Measurements from ENCODE around the gene CFL2. TPM values are rescaled to one million over a fixed set of nuclear protein-coding genes. Genes with fewer than 3 reads are reported as not detected.
A peak's percentile ranks its signal among the peaks of the same experiment; 100 is the strongest.

The CFL2 gene
- total and polyA plus RNA-seq, 2 of the 13 experiments (the other 11 are each of a cell fraction or from before 2014, with no cell fraction given), result 114 to 158 TPM

DNA sequence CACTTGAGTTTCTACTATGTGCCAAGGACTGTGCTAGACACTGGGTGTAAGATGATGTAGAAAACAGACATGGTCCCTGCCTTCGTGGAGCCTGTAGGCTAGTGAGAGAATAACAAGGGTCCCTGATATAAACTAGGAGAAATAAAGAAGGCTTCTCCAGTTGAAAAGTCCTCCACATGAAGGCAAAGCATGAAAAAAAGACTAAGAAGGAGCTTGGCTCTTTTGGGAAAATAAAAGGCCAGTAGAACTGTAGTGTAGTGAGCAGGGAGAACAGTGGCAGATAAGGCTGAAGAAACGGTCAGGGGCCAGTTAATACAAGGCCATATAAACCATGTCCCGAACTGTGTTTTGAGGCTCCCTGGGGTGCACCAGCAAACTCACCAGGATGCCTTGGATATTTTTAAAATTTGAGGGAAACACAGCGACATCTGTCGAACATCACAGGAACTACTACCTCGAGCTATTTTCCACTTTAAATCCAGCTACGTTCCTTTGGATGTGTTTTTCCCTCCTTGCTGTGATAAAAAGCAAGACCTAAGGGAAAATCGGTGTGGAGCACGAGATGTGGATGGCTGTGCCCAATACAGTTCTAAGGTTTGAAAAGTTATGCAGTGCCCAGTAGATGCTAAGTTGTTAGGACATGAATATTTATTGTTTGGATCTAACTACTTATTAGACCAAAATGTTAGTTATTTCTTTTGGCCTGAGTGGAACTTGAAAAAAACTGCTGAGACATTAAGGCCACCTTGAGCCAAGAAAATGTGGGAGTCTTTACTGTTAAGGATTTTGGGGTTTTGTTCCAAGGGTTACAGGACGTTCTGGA, 8.5 kb upstream of the CFL2 start (continued):
- TF ChIP-seq NFRKB (IDR thresholded peaks at IDR 0.05) (no peak), UBTF (CRISPR knock-in tag; IDR thresholded peaks at IDR 0.05) (no peak), MZF1 (CRISPR knock-in tag; IDR thresholded peaks at IDR 0.05; ENCODE audit: borderline replicate concordance) (no peak), JUND (CRISPR knock-in tag; IDR thresholded peaks at IDR 0.05) (no peak), REPIN1 (CRISPR knock-in tag; IDR thresholded peaks at IDR 0.05; ENCODE audit: borderline replicate concordance, low read depth) (0 out of 2 replicates have a peak, but pooled peaks have one; percentile 23), KLF13 (CRISPR knock-in tag; IDR thresholded peaks at IDR 0.05) (no peak), ZC3H4 (CRISPR knock-in tag; IDR thresholded peaks at IDR 0.05; ENCODE audit: borderline replicate concordance) (no peak), HOXA9 (CRISPR knock-in tag; IDR thresholded peaks at IDR 0.05; ENCODE audit: borderline replicate concordance) (no peak), NCOA5 (CRISPR knock-in tag; IDR thresholded peaks at IDR 0.05) (no peak), ZFP91 (CRISPR knock-in tag; IDR thresholded peaks at IDR 0.05; ENCODE audit: borderline replicate concordance) (no peak), SOX6 (IDR thresholded peaks at IDR 0.05) (no peak), SOX6 (CRISPR knock-in tag; IDR thresholded peaks at IDR 0.05) (no peak), MTF2 (CRISPR knock-in tag; IDR thresholded peaks at IDR 0.05; ENCODE audit: borderline replicate concordance) (0 out of 2 replicates have a peak, but pooled peaks have one; percentile 34), ZNF780A (CRISPR knock-in tag; IDR thresholded peaks at IDR 0.05) (no peak), TOE1 (CRISPR knock-in tag; IDR thresholded peaks at IDR 0.05) (0 out of 2 replicates have a peak, but pooled peaks have one; percentile 53), TBP (CRISPR knock-in tag; IDR thresholded peaks at IDR 0.05) (no peak), POLR2G (IDR thresholded peaks at IDR 0.05; ENCODE audit: low read depth, low read length) (no peak), ZBTB2 (CRISPR knock-in tag; IDR thresholded peaks at IDR 0.05; ENCODE audit: low read depth) (no peak), DNMT1 (CRISPR knock-in tag; IDR thresholded peaks at IDR 0.05) (no peak), AKAP8 (CRISPR knock-in tag; IDR thresholded peaks at IDR 0.05) (no peak)
- TF ChIP-seq, protein P1, sequence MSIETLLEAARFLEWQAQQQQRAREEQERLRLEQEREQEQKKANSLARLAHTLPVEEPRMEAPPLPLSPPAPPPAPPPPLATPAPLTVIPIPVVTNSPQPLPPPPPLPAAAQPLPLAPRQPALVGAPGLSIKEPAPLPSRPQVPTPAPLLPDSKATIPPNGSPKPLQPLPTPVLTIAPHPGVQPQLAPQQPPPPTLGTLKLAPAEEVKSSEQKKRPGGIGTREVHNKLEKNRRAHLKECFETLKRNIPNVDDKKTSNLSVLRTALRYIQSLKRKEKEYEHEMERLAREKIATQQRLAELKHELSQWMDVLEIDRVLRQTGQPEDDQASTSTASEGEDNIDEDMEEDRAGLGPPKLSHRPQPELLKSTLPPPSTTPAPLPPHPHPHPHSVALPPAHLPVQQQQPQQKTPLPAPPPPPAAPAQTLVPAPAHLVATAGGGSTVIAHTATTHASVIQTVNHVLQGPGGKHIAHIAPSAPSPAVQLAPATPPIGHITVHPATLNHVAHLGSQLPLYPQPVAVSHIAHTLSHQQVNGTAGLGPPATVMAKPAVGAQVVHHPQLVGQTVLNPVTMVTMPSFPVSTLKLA (IDR thresholded peaks at IDR 0.05), result no peak
- TF ChIP-seq, protein P2, sequence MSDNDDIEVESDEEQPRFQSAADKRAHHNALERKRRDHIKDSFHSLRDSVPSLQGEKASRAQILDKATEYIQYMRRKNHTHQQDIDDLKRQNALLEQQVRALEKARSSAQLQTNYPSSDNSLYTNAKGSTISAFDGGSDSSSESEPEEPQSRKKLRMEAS (IDR thresholded peaks at IDR 0.05), result no peak

Data from HepG2 (cell line).